Measurements from ENCODE around the gene FMN1. TPM values are rescaled to one million over a fixed set of nuclear protein-coding genes. Genes with fewer than 3 reads are reported as not detected.

FMN1 gene
- polyA plus RNA-seq, 2 of the 4 experiments (the other 2 are of a cell fraction), result 0.53 to 2.2 TPM

GRCh38 chr15:32872621-32873283 is 321.8 kb downstream of the FMN1 start:
- peak overlapping the region; percentile 49 to 81; a peak in 5 of 6 replicates for H3K27ac ChIP-seq
- POLR2A ChIA-PET, result no interaction called here

GRCh38 chr15:32871883-32872282 is 322.6 kb downstream of the FMN1 start:
- TF ChIP-seq CHD2 (IDR thresholded peaks at IDR 0.05; ENCODE audit: low read length, partially characterized antibody), result no peak
- peak; percentile 49 for TF ChIP-seq MAFK (IDR thresholded peaks at IDR 0.05; ENCODE audit: partially characterized antibody)
- TF ChIP-seq BCL3 (IDR thresholded peaks at IDR 0.05), result no peak
- H3K9me3 ChIP-seq, result no peaks in the 10 kb centered on the region
- DNase-seq (ENCODE audit: low read depth in 1 of 2, low spot score in 1 of 2) (no peak), FAIRE-seq (no peak), ATAC-seq (no peak)
- no peak overlapping the region for H3K4me2 ChIP-seq
- H3K4me3 ChIP-seq, result no peak overlapping the region
- peaks cover 40% of the 10 kb centered on the region for H3K4me1 ChIP-seq
- H3K27ac ChIP-seq, result no peak overlapping the region; a peak in 1 of 6 replicates
- ChIA-PET CTCF (interaction anchor here (0.6 to 2.4 kb wide), 4 partner anchors 17 to 210 kb away, joined by 3 to 6 read pairs (median 4); no protein-coding TSS in a partner anchor), POLR2A (no interaction called here)
- 88% methylated on average over 2 of the region's 2 CpGs for WGBS (ENCODE audit: missing lambda C conversion rate)

More at GRCh38 chr15:32872621-32873283, 321.8 kb downstream of the FMN1 start:
- no peak for ATAC-seq
- CTCF ChIA-PET, result interaction anchor here (0.8 to 2.4 kb wide), 6 partner anchors 9 to 210 kb away, joined by 3 to 6 read pairs (median 4); no protein-coding TSS in a partner anchor
- FAIRE-seq, result no peak
- Histone ChIP-seq H3K9me3 (no peaks in the 10 kb centered on the region), H3K4me3 (no peak overlapping the region), H3K4me1 (peaks cover 31% of the 10 kb centered on the region), H3K4me2 (peak overlapping the region; percentile 10; the same call in 1 of the 3 replicates)
- WGBS (ENCODE audit: missing lambda C conversion rate), result 69% methylated on average over 5 of the region's 5 CpGs
- no peak for DNase-seq (ENCODE audit: low read depth in 1 of 2, low spot score in 1 of 2)
- peak in 1 of 2 experiments; percentile 42; a peak in 2 of 4 replicates for TF ChIP-seq CEBPB (IDR thresholded peaks at IDR 0.05)
- no peak for TF ChIP-seq MYC (IDR thresholded peaks at IDR 0.05; ENCODE audit: borderline replicate concordance, low read length)

- no peak for ATAC-seq
- WGBS (ENCODE audit: missing lambda C conversion rate), result 88% methylated on average over 14 of the region's 14 CpGs
- Histone ChIP-seq H3K27ac (peak overlapping the region in 1 of 2 experiments; percentile 89; a peak in 2 of 6 replicates), H3K4me3 (no peak overlapping the region), H3K4me1 (peaks cover 52% of the 10 kb centered on the region), H3K9me3 (no peaks in the 10 kb centered on the region), H3K4me2 (no peak overlapping the region)
- FAIRE-seq, result no peak
- ChIA-PET POLR2A (no interaction called here), CTCF (interaction anchor here (0.9 to 2.5 kb wide), 10 partner anchors 9 to 208 kb away, joined by 3 to 8 read pairs (median 4); no protein-coding TSS in a partner anchor)
- no peak for DNase-seq (ENCODE audit: low read depth in 1 of 2, low spot score in 1 of 2)
- TF ChIP-seq POLR2AphosphoS2 (conservative IDR thresholded peaks at IDR 0.05; ENCODE audit: low read length) (no peak), KDM1A (IDR thresholded peaks at IDR 0.05; ENCODE audit: low read depth) (no peak), CHD2 (IDR thresholded peaks at IDR 0.05; ENCODE audit: low read length, partially characterized antibody) (no peak), FOSB (CRISPR knock-in tag; IDR thresholded peaks at IDR 0.05) (no peak), FOXS1 (CRISPR knock-in tag; IDR thresholded peaks at IDR 0.05) (no peak), GATA3 (IDR thresholded peaks at IDR 0.05; ENCODE audit: borderline replicate concordance) (no peak), ZSCAN20 (CRISPR knock-in tag; IDR thresholded peaks at IDR 0.05) (no peak), EP300 (IDR thresholded peaks at IDR 0.05) (no peak)
These were observed 324.1 kb downstream of the FMN1 start for GRCh38 chr15:32870240-32871033.

- 85% methylated on average over 4 of the region's 4 CpGs for WGBS (ENCODE audit: missing lambda C conversion rate)
- Histone ChIP-seq H3K4me2 (no peak overlapping the region), H3K9me3 (no peaks in the 10 kb centered on the region), H3K4me1 (peaks cover 55% of the 10 kb centered on the region), H3K27ac (peak overlapping the region in 1 of 2 experiments; percentile 89; a peak in 3 of 6 replicates), H3K4me3 (no peak overlapping the region)
- DNase-seq (ENCODE audit: low read depth in 1 of 2, low spot score in 1 of 2), result no peak
- FAIRE-seq, result peak; percentile 23
- POLR2A ChIA-PET, result no interaction called here
- no peak for ATAC-seq
- CTCF ChIA-PET, result interaction anchor here (0.9 to 2.5 kb wide), 11 partner anchors 10 to 86 kb away, joined by 3 to 8 read pairs (median 4); no protein-coding TSS in a partner anchor
- TF ChIP-seq EP300 (IDR thresholded peaks at IDR 0.05) (no peak), CHD2 (IDR thresholded peaks at IDR 0.05; ENCODE audit: low read length, partially characterized antibody) (no peak), EHMT2 (IDR thresholded peaks at IDR 0.05; ENCODE audit: low read depth) (no peak), CHD4 (IDR thresholded peaks at IDR 0.05; ENCODE audit: borderline replicate concordance) (no peak), RFX5 (IDR thresholded peaks at IDR 0.05) (no peak), E2F6 (IDR thresholded peaks at IDR 0.05; ENCODE audit: borderline replicate concordance, low read depth) (no peak), NR3C1 (IDR thresholded peaks at IDR 0.05) (no peak), PBX3 (IDR thresholded peaks at IDR 0.05) (no peak), REST (IDR thresholded peaks at IDR 0.05) (no peak), POLR2AphosphoS2 (conservative IDR thresholded peaks at IDR 0.05; ENCODE audit: low read length) (no peak), EHF (CRISPR knock-in tag; IDR thresholded peaks at IDR 0.05) (no peak), HDAC2 (IDR thresholded peaks at IDR 0.05) (no peak)
These were observed 324.7 kb downstream of the FMN1 start for GRCh38 chr15:32869776-32870175.

Measured in A549 (cell line).